GM21529 (cell line): ENCODE results near the gene VPS11.
A peak's percentile ranks its signal among the peaks of the same experiment; 100 is the strongest.
"Not testable (repeated sequence)": the region's sequence is repeated elsewhere in the genome, so short reads cannot be mapped to it uniquely, and the experiment has no call there.

Experiments used
- ATAC-seq: cut with Tn5 transposase; IDR thresholded peaks from one replicate; pipeline ENCODE4 v1.9.1; 2021; ENCODE audit not compliant: unreplicated experiment

Gene VPS11

DNA sequence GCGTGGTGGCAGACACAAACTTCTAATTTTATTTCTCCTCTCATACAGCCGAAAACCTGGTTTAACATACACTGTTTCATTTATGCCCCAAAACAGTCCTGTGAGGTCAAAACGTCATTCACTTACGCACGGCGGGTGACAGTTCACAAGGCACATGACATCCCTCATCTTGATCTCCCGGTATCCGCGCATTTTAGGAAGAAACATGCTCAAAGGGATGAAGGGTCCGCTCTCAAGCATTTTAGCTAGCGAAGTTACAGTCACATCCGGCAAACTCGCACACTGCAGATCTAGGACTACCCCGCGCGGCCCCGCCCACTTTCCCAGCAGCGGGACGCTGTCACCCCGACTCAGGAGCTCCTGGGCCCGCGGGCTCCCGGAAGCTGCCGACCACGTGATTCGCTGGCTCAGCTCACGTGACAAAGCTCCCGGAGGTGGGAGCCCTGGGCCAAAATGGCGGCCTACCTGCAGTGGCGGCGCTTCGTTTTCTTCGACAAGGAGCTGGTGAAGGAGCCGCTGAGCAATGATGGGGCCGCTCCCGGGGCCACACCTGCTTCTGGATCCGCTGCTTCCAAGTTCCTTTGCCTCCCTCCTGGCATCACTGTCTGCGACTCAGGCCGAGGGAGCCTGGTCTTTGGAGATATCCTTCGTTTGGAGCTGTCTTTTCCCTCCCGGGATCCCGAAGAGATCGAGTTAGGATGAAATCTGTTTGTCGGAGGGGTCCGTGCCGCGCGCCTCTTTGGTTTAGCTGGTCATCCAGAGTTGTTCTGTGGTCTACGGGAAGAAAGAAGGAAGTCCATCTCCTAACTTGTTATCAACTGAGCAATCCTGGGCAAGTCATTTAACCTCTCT lies at the start of gene VPS11:
Gene VPS11 (plus strand): TSS at position 448 of the 852 bp plus-strand sequence. CDS start 6 bp downstream, at position 454.
- peak; percentile 94 for ATAC-seq

DNA sequence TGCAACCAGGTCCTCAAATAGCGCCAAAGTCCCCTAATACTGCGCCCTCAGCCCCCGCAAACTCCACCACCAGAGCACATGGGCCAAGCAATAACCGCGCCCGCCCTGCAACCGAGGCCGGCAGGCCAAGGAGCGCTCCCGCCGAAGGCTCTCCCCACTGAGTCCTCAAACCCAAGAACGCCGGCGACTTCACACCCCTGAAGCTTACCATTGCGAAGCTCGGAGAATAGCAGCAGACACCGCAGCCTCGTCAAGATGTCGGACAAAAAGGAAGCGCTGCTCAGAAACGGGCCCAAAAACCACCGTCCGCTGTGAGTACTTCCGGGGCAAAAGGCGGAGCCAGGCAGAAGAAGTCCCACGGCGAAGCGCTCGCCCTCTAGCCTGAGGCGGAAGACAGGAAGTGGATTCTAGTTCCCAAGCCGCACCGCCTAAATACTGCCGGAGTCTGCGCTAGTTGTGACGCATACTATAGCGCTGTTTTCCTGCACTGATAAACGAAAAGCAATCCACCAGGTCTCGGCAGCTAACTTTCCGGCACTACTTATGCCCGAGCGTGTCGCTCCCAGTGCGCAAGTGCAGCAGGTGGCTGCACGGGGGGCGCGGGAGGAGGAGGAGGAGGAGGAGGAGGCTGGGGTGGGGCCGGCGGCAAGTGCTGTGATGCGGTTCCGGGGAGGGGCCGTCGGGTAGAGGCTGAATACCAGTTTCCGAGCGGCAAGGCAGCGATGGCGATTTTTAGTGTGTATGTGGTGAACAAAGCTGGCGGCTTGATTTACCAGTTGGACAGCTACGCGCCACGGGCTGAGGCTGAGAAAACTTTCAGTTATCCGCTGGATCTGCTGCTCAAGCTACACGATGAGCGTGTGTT lies 49.3 kb upstream of the VPS11 start, which contains the start of the genes RPS25 and TRAPPC4:
Gene RPS25 (minus strand): TSS at position 270 of the 865 bp plus-strand sequence. CDS start 59 bp downstream, at position 211.
Gene TRAPPC4 (plus strand): TSS at position 693 of the 865 bp plus-strand sequence. CDS start 30 bp downstream, at position 723.
- peak; percentile 83 for ATAC-seq

DNA sequence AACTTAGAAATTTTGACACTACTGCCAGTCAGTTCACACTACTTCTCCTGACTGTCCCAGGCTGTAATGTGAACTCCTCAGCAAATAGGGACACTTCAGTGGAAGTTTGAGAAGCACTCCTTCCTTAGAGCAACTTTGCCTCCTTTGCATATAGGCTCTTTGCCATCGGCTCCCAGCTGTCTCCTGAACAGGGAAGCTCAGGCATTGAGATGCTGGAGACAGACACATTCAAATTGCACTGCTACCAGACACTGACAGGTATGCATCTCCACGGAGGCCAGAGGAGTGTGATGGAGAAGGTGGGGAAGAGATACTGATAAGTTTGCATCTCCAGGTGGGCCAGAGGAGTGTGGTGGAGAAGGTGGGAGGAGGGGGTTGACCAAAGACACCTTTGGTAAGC lies 47.6 kb upstream of the VPS11 start:
- no peak for ATAC-seq

DNA sequence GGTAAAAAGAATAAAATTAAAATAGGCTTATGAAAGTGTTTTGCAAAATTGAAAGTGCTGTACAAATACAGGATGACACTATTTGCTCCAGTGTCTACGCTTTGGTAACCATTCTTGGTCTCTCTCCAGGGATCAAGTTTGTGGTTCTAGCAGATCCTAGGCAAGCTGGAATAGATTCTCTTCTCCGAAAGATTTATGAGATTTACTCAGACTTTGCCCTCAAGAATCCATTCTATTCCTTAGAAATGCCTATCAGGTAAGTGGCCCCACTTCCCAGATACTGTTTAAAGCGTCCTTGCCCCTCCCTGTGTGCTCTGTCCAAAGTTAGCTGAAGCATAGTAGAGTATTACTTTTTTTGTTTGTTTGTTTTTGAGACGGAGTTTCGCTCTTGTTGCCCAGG lies 46.0 kb upstream of the VPS11 start:
- no peak for ATAC-seq

DNA sequence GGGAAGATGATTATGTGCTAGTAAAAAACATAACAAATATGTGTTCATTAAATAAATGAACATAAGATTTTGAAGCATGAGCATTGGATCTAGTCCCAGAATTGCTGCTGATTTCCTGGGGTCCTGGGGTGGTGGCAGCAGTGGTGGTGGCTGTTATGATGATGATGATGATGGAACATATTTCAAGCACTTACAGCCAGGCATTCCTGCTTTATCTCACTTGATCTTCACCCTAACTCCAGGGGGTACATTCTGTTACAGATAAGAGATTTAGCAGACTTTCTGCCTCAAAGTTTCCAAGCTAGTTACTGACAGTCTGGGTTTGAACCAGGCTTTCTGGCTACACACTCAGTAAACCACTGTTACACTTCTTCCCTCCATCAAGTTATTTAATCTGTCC lies 43.9 kb upstream of the VPS11 start:
- no peak for ATAC-seq

DNA sequence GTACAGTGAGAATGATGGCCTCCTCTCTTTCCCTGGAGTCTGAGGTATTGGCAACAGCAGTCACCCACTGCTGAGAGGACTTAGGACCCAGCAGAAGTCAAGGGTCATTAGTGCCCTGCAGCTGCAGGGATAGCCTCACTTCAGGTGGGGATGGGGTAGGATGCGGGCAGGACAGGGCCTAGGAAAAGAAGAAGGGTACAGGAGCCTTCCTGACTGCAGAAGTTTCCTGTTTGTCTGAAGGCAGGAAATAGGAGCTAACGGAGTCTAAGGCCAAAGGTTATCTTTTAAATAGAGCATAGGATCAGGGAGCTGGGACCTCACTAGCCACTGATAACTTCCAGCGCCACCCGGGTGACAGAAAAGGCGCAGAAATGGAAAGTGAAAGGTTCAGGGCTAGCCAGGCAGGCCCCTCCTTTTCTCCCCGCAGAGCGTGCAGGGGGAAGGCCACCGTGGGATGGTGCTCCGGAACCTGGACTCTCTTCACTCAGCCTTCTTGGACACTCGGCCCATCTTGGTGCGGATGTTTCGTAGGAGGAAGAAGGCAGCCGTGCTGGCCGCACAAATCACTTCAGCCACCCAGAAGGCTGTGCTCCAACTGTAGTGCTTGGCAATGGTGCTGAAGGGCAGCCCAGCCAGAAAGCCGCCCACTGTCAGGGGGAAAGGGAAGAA lies 43.1 kb upstream of the VPS11 start:
- no peak for ATAC-seq

DNA sequence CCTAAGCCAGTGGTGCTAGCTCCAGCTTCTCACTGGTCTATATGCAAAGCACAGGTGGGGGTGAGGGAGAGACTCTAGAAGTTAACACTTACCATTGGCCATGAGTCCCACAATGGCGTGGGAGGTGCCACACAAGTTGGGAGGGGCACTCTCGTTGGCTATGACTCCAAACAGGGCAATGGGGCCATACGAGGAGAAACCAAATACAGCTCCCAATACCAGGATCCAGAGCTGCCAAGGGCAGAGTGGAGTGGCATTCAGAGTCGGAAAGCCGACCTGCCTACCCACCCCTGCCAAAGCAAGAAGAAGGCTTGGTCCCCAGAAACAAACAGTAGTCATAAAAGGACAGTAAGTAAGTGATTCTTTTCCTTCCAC lies 42.5 kb upstream of the VPS11 start:
- ATAC-seq = no peak

DNA sequence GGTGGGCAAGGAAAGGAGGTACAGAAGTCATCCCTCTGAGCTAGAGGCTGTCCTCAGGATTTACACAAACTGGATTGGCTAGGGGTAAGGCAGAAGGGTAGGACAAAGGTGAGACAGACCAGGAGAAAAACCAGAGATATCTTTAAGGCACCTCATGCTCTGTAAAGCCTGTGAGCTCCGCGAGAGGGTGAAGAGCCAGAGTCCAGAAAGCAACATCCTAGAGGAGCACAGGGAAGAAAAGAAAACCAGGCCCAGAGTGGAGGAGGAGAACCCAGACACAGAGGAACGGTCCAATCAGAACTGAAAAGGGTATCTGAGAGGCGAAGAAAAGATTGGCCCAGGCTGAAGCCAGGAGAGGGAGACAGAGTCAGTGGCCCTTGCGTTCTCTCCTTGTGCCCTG lies 42.1 kb upstream of the VPS11 start:
- no peak for ATAC-seq

DNA sequence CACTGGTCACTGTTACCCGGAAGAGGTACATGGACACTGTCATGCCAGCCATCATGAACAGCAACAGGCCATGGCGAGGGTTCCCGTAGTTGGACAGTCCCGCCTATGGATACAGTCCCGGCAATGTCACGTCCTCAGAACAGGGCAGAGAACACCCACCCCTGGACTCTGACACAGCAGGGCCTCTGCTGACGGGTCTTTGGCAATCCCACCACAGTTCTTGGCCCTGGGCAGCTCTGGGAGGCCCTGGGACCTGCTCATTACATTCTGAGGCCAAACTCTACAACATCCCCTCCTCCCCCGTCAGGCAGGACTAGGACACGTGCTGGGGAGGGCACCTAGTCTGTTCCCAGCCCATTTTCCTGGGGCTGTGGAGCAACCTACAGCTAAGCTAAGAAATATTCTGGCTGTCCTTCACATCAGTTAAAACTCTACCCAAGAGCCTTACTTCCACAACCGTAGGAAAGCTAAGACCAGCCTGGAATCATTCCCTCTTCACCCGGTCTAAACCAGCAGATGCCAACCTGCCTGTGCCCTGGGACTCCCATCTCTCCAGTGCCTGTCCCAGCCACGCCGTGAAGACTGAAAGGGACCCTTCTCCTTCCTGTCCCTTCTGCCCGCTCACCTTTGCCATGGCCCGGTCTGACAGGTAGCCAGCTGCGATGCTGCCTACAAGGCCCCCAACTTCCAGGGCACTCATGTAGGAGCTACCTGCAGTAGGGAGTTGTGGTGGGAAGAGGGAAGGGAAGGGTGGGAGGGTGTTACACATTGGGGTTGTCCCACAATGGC lies 41.4 kb upstream of the VPS11 start:
- ATAC-seq = no peak

DNA sequence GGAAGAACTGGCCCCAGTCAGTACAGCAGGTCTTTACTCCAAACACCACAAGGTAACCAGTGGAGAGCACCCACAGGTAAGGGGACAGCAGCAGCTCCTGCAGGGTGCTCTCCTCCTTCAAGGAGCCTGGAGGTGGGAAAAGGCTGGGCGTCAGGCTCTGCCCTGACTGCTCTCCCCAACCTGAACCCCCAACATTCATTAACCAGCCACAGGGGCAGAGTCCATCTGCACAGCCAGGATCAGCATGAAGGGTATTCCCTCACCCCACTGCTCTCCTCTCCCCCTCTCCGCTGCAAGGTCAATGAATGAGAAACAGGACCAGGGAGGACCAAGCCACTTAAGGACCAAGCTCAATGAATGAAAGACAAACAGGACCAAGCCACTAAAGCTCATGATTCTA lies 40.6 kb upstream of the VPS11 start:
- no peak for ATAC-seq

DNA sequence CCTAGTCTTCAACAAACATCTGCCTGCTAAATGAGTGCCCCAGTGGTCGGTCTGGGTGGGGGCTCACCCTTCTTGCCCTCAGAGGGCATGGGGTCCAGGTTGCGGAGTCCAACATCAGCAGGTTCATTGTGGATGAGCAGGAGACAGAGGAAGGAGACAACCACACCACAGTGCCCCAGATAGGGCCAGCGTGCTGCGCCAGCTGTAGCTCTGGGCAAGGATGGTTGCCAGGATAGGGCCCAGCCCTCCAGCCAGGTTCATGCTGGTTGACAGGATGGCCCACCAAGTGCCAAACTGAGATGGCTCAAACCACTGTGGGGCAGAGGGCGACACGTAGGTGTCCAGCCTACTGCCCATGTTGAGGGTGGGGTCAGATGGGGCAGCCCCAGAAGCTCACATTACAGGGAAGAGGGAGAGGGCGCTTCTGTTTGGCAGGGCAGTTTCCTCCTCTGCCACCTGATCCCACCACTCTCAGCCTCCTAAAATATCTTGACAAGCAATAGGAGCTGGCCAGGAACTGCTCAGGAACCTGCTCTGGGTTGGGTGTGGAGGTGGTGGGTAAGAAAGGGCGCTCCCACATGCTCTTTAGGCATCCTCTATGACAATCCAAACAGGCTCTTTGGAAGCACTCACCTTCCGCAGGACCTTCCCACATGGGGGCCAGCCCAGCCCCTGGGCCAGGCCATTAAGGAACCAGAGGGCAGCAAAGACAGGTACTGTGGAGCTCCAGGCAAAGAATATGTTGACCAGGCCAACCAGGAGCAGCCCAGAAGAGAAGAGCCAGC lies 39.9 kb upstream of the VPS11 start:
- no peak for ATAC-seq

DNA sequence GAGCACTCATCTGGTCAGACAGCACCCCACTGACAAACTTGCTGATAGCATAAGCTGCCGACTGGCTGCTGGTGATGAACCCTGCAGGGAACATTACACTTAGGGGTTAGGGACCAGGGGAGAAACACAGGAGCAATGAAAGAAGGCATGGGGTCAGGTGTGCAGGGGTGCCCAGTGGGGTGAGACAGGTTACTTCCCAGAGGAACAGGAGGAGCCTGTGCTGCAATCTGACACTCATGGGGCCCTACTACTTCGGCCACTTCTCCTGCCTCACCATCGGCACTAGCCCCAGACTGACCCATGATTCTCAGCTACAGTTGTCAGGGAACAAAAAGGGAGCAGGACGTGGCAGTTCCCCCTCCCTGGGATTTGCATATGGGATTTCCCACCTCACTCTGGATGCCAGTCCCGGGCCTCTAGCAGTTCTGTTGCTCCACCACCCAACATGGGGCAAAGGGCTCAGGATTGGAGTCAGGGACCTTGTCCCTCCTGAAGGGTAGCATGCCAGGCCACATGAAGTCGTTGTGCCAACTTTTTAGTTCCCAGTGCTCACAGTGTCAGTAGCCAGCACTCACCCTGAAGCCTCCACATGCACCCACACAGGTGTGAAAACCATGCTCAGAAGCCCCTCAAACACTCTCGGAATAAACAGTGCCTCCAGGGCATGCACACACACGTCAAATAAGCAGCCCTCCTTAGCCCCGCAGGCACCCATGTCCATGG lies 39.1 kb upstream of the VPS11 start:
- ATAC-seq = no peak

DNA sequence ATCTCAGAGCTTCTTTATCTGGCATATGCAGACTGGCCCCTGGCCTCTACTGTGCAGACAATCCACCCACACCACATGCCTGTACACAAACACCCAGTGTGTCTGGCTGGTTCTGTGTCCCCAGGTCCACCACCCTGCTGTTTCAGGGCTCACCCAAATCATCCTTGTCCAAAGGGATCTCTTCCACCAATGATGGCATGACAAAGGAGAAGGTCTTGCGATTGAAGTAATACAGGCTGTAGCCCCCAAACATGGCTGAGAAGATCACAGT lies 38.6 kb upstream of the VPS11 start:
- ATAC-seq = no peak

DNA sequence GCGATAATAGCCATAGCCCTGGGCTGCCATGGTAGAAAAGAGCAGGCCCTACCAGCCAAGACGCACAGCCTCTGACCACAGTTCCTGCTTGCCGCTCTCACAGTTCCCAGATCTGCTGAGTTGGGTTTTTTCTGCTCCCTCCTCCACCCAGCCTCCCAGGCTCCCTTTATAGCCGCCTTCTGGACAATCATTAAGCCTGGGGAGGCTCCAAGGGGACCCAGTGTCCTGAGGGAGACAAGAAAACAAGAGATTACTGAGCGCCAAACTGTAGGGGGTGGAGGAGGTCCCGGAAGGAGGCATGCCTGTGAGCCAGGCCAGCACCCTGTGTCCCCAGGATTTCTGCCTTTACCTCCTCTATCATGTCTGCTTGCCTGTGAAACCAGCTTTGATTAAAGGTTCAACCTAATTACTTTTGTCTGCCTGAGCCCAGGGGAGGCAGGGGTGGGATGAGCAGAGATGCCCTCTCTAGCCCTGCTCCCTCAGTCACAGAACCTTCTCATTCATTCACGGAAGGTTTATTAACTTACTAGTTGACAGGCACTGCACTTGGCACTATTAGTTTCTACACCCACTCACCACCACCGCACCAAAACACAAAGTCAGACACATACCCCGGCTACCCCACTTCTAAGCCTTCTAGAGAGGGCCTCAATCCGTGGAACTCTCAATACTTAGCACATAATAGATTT lies 38.1 kb upstream of the VPS11 start:
- ATAC-seq = peak; percentile 17

DNA sequence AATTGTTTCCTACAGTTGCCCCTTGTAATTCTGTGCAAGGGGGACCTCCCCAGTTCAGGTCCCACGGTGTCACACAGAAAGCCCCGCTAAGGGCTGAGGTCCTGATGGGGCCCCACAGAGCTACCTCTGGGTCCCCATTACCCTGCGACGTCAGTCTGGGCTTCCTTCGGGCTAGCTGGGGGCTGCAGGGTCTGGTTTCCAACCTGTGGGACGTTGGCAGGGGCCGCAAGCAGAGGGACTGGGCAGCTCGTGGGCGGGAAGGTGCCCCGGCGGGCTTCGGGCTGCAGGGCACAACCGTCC lies 37.6 kb upstream of the VPS11 start:
- peak; percentile 11 for ATAC-seq

DNA sequence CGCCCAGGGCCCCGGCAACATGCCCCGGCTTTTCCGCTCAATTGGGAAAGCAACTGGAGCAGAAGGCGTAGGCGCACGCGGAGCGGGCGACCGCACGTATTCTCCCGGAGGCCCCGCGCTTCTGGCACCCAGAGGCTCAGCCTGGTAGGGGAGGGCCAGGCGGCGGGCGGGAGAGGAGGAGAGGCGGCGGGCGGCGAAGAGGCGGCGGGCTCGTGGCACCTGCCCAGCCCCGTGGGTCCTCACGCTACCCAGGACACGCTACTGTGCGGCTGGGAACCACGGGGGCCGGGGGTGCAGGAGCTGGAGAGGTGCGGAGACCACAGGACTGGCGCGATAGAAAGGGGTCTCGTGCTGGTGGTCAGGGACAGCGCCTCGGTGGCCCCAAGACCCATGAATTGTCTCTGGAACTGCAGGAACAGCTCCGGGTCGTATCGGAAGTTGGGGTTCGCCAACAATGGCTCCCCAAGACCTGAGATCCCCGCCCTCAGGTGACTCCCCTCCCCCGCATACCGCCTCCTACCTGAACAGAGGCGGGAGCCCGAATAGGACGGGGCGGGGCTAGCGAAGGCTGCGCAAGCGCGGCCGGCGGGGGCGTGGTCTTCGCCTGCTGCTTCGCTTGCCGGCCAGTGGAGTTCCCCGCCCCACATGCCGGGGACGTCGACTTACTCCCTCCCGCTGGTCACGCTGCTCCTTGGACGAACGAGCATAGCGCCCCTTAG lies 37.1 kb upstream of the VPS11 start, which contains the start of gene SLC37A4:
Gene SLC37A4 (minus strand): TSS at position 549 of the 719 bp plus-strand sequence.
- ATAC-seq = peak; percentile 82

DNA sequence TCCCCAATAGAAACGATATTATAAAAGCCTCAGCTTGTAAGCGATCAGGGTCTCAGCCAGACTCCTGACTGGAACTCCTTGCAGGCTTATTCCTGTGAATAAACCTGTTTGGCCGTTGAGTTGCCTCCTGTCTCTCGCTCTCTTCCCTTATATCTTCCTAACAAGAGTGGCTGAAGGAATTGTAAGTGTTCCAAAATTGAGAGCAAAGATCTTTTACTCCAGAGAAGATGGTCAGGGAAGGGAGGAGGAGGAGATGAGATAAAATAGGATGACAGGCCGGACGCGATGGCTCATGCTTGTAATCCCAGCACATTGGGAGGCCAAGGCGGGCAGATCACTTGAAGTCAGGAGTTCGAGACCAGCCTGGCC lies 35.7 kb upstream of the VPS11 start:
- no peak for ATAC-seq

DNA sequence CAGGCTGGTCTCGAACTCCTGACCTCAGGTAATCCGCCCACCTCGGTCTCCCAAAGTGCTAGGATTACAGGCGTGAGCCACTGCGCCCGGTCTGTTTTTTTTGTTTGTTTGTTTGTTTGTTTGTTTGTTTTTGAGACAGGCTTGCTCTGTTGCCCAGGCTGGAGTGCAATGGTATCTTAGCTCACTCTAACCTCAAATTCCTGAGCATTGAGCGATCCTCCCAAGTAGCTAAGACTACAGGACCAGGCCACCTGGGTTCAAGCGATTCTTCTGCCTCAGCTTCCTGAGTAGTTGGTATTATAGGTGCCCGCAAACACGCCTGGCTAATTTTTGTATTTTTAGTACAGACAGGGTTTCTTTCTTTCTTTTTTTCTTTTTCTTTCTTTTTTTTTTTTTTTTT lies 34.2 kb upstream of the VPS11 start:
- ATAC-seq = not testable (repeated sequence)
